Kidney epithelial cell (primary cell): ENCODE data around the gene ALDH3B2. TPM values are rescaled to one million over a fixed set of nuclear protein-coding genes. Genes with fewer than 3 reads are reported as not detected.

Experiments
- DNase-seq: peaks from one replicate; pipeline ENCODE4 v3.0.0-alpha.2; 2010; ENCODE audit warnings: low read depth
- H3K27me3 ChIP-seq: 2 replicates; pipeline ENCODE4 v1.6.0; 2011; ENCODE audit warnings: low read length; ENCODE audit not compliant: control insufficient read depth, insufficient read depth
- H3K36me3 ChIP-seq: 2 replicates; pipeline ENCODE4 v1.5.1; 2011; ENCODE audit warnings: low read length; ENCODE audit not compliant: control insufficient read depth, insufficient read depth
- H3K4me3 ChIP-seq: 2 replicates; pipeline ENCODE4 v1.5.1; 2011; ENCODE audit warnings: low read depth, mild to moderate bottlenecking, control low read depth, low read length
- CTCF ChIP-seq: IDR thresholded peaks from 2 replicates; pipeline ENCODE4 v1.5.1; 2011; ENCODE audit warnings: mild to moderate bottlenecking, moderate library complexity, low read length, control low read depth, inconsistent platforms; ENCODE audit not compliant: insufficient read depth, poor library complexity, severe bottlenecking
- total RNA-seq: library from RNA; depleted of rRNA; stranded (reverse); fragments of >200 nt; gene quantifications from 2 replicates; pipeline ENCODE4 v1.2.3, GENCODE V29; 2015

Gene ALDH3B2
- total RNA-seq, 1 donor from 2014 or later, result 0.13 TPM

GRCh38 chr11:67634366-67635230 is 39.8 kb downstream of the ALDH3B2 start:
- H3K4me3 ChIP-seq, result no peak overlapping the region
- H3K27me3 ChIP-seq, result peaks cover 13% of the 10 kb centered on the region
- no peaks in the 10 kb centered on the region for H3K36me3 ChIP-seq
- DNase-seq, result no peak
- TF ChIP-seq CTCF, result no peak

GRCh38 chr11:67633758-67634365 is 40.6 kb downstream of the ALDH3B2 start:
- Histone ChIP-seq H3K36me3 (no peaks in the 10 kb centered on the region), H3K27me3 (peaks cover 7% of the 10 kb centered on the region), H3K4me3 (no peak overlapping the region)
- no peak for TF ChIP-seq CTCF
- no peak for DNase-seq

DNA sequence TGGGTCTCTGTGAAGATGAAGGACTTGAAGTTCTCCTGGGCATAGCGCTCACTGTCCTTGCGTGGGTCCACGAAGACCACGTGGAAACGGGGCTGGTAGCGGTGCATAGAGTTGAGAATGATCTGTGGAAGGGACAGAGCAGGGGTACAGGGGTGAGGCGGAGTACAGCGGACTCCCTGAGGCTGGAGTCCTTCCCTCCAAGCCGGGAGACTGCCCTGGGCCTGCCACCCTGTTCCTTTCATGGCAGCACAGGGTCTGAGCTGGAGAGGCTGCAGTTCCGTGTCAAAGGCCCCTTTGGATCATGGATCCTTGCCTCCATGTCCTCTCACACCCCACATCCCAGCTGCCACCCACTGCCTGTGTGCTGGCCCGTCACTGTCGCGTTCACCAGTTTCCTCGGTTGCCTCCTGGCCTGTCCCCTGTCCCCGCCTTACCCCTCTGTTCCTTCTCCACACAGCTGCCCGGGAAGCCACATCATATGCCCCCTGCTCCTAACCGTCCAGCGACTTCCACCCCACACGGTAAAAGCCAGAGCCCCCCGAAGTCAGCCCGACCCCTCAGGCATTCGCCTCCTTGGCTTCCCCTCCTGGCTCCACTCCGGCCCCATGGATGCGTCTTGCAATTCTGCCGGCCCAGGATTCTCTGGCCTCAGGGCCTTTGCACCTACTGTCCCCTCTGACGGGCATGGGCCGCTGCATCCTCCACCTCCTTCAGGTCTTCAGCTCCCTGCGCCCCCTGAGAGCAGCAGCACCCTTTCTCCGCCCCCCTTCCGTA is 41.3 kb downstream of the ALDH3B2 start:
- H3K27me3 ChIP-seq, result peaks cover 7% of the 10 kb centered on the region
- TF ChIP-seq CTCF, result no peak
- DNase-seq, result no peak
- H3K36me3 ChIP-seq, result no peaks in the 10 kb centered on the region
- no peak overlapping the region for H3K4me3 ChIP-seq

- no peak for DNase-seq
- peaks cover 7% of the 10 kb centered on the region for H3K27me3 ChIP-seq
- H3K4me3 ChIP-seq, result no peak overlapping the region
- H3K36me3 ChIP-seq, result no peaks in the 10 kb centered on the region
- TF ChIP-seq CTCF, result no peak
Measured at GRCh38 chr11:67632175-67632981, 42.0 kb downstream of the ALDH3B2 start.

DNA sequence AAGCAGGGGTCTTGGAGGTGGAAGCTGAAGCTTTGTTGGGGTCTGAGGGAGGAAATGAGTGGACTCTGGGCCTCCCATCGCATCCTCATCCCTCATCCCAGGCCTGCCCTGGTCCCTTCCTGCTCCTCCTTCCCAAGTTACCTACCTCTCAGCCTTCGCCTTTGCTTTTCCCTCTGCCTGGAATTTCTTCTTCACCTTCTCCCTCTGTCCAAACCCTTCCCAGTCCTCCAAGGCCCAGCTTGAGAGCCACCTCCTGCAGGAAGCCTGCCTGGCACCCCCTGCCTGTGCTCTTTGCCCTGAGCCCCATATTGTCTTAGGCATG is 42.6 kb downstream of the ALDH3B2 start:
- no peak overlapping the region for H3K4me3 ChIP-seq
- no peak for TF ChIP-seq CTCF
- peaks cover 7% of the 10 kb centered on the region for H3K27me3 ChIP-seq
- no peak for DNase-seq
- H3K36me3 ChIP-seq, result no peaks in the 10 kb centered on the region
